H7 (cell line): ENCODE data around the gene HDGF. TPM values are rescaled to one million over a fixed set of nuclear protein-coding genes. Genes with fewer than 3 reads are reported as not detected.

ENCODE experiments used
- DNase-seq: peaks from one replicate; pipeline ENCODE4 v3.0.0; 2012
- H3K27me3 ChIP-seq: 2 replicates; pipeline ENCODE4 v1.6.0; 2011; ENCODE audit warnings: mild to moderate bottlenecking, low read length; ENCODE audit not compliant: control insufficient read depth, insufficient read depth
- H3K36me3 ChIP-seq: replicated peaks from 2 replicates; pipeline ENCODE4 v1.5.1; 2011; ENCODE audit warnings: low read length; ENCODE audit not compliant: control insufficient read depth, insufficient read depth
- H3K4me3 ChIP-seq: 2 replicates; pipeline ENCODE4 v1.5.1; 2011; ENCODE audit warnings: low read depth, mild to moderate bottlenecking, control low read depth, low read length, moderate library complexity; ENCODE audit not compliant: insufficient read depth
- total RNA-seq: library from RNA; depleted of rRNA; stranded (reverse); fragments of >200 nt; shearing (Covaris generic); gene quantifications from 2 replicates; pipeline ENCODE4 v1.2.3, GENCODE V29; 2014; rRNA removed

The HDGF gene
- total RNA-seq, result 408 and 515 TPM in 2 replicates

- no peak for DNase-seq
- H3K36me3 ChIP-seq, result no peaks in the 10 kb centered on the region
- H3K27me3 ChIP-seq, result no peaks in the 10 kb centered on the region
- H3K4me3 ChIP-seq, result peak within 1 kb of the TSS; percentile 99
These were observed at the start of gene HDGF for GRCh38 chr1:156751451-156751756. HDGF (minus strand) TSS chr1:156751675; CDS start chr1:156751429, 246 bp downstream.

GRCh38 chr1:156797212-156797871, 45.9 kb upstream of the HDGF start:
- Histone ChIP-seq H3K27me3 (no peaks in the 10 kb centered on the region), H3K4me3 (no peak overlapping the region), H3K36me3 (peaks cover 37% of the 10 kb centered on the region)
- DNase-seq, result peak; percentile 77

- no peak for DNase-seq
- Histone ChIP-seq H3K4me3 (no peak overlapping the region), H3K36me3 (peaks cover 41% of the 10 kb centered on the region), H3K27me3 (no peaks in the 10 kb centered on the region)
These were observed 45.0 kb upstream of the HDGF start for GRCh38 chr1:156796340-156797097.

- H3K36me3 ChIP-seq, result peaks cover 44% of the 10 kb centered on the region
- no peak for DNase-seq
- H3K27me3 ChIP-seq, result no peaks in the 10 kb centered on the region
- no peak overlapping the region for H3K4me3 ChIP-seq
These were observed 44.3 kb upstream of the HDGF start for GRCh38 chr1:156795787-156796186.

GRCh38 chr1:156795374-156795733, 43.9 kb upstream of the HDGF start:
- peaks cover 45% of the 10 kb centered on the region for H3K36me3 ChIP-seq
- H3K27me3 ChIP-seq, result no peaks in the 10 kb centered on the region
- no peak for DNase-seq
- no peak overlapping the region for H3K4me3 ChIP-seq

GRCh38 chr1:156794506-156795373, 43.3 kb upstream of the HDGF start:
- Histone ChIP-seq H3K4me3 (no peak overlapping the region), H3K36me3 (peaks cover 43% of the 10 kb centered on the region), H3K27me3 (no peaks in the 10 kb centered on the region)
- no peak for DNase-seq

GRCh38 chr1:156789621-156790318, 38.3 kb upstream of the HDGF start:
- H3K36me3 ChIP-seq, result peaks cover 34% of the 10 kb centered on the region
- H3K4me3 ChIP-seq, result no peak overlapping the region
- H3K27me3 ChIP-seq, result no peaks in the 10 kb centered on the region
- no peak for DNase-seq

- no peak for DNase-seq
- Histone ChIP-seq H3K36me3 (peaks cover 28% of the 10 kb centered on the region), H3K27me3 (no peaks in the 10 kb centered on the region), H3K4me3 (no peak overlapping the region)
These were observed 36.7 kb upstream of the HDGF start for GRCh38 chr1:156788136-156788535.

GRCh38 chr1:156786640-156787039, 35.2 kb upstream of the HDGF start:
- DNase-seq, result no peak
- H3K27me3 ChIP-seq, result no peaks in the 10 kb centered on the region
- peaks cover 29% of the 10 kb centered on the region for H3K36me3 ChIP-seq
- H3K4me3 ChIP-seq, result no peak overlapping the region

GRCh38 chr1:156785458-156785857, 34.0 kb upstream of the HDGF start:
- no peak for DNase-seq
- H3K4me3 ChIP-seq, result no peak overlapping the region
- peaks cover 24% of the 10 kb centered on the region for H3K36me3 ChIP-seq
- no peaks in the 10 kb centered on the region for H3K27me3 ChIP-seq

DNA sequence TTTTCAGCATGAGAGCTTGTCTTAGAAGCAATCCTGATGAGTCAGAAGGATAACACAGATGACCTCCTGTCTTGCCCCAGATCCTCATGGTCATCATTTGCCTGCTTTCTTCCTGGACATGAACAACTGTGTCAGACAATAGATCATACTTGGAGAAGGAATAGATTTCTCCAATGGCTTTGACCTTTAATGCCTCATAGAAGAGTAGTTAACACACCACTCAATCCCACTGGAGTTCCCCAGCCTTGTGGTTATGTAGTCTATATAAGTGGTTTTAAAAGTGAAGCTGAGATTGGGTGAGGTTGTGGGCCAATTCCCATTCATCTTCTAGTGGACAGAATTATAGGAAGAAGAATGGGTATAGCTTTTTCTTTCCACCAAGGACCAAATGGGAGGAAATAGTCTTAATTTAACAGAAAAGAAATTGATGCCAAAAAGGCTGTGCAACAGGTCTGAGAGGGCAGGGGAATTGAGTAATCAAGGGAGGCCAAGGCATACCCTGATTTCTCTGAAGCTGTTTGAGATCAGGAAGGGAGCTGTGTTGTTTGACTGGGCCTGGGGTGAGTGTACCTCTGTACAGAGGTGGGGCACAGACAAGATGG, 30.2 kb upstream of the HDGF start:
- Histone ChIP-seq H3K36me3 (peaks cover 19% of the 10 kb centered on the region), H3K27me3 (no peaks in the 10 kb centered on the region)

DNA sequence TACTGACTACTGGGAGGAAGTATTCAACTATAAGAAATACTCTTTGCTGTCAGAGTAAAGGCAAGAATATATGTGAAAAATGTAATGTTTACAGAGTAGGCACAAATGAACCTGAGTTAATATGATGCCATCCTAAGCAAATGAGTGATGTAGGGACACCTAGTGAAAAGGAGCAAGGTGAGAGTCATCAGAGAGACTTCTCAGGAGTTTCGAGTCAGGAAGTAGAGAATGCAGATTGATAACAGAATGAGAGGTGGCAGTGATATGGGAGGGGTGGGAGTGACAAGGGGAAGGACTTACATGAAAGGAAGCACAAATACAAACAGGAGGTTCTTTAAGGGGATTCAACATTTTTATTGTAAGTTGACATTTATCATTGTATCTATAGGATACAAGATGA, 26.1 kb upstream of the HDGF start:
- peaks cover 6% of the 10 kb centered on the region for H3K36me3 ChIP-seq
- H3K27me3 ChIP-seq, result no peaks in the 10 kb centered on the region
- DNase-seq, result no peak
- H3K4me3 ChIP-seq, result no peak overlapping the region

More for the DNA sequence above, 30.2 kb upstream of the HDGF start:
- no peak overlapping the region for H3K4me3 ChIP-seq
- DNase-seq, result no peak

DNA sequence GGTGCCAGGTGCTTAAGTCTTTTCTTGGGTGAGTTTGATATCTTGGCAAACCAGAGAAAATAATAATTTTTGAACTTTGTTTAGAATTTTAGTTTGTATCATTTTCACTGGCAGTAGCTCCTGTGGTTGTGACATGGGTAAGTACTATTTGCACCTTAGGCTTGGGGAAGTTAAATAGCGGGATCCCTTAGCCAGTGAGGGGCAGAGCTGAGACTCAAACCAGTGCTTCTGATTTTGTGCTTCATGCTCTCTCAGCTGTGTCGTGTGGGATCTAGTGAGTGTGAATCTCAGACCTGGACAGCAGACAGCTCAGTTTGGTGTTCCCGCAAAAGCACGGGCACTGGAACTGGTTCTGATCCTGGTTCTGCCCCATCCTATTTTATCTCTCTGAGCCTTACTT, 25.5 kb upstream of the HDGF start:
- Histone ChIP-seq H3K27me3 (no peaks in the 10 kb centered on the region), H3K36me3 (peaks cover 2% of the 10 kb centered on the region), H3K4me3 (no peak overlapping the region)
- DNase-seq, result no peak

DNA sequence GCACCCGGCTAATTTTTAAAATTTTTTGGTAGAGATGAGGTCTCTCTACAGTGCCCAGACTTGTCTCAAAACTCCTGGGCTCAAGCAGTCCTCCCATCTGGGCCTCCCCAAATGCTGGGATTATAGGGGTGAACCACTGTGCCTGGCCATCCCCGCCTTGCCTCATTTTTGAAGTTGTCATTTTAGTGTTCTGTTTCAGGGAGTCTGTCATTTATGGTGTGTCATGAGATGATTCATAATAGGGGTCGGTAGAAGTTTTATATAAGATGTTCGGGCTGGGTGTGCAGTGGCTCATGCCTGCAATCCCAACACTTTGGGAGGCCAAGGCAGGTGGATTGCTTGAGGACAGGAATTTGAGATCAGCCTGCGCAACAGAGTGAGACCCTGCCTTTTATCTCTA, 24.3 kb upstream of the HDGF start:
- DNase-seq, result no peak
- H3K36me3 ChIP-seq, result peaks cover 7% of the 10 kb centered on the region
- no peak overlapping the region for H3K4me3 ChIP-seq
- no peaks in the 10 kb centered on the region for H3K27me3 ChIP-seq
